KMS-11 (cell line): ENCODE measurements around the gene PLA2G4E.

Experiments used
- H2AFZ ChIP-seq: fragments of 200-600 bp; sonication (generic); 2 replicates; pipeline ENCODE4 v1.6.1; 2016; ENCODE audit warnings: antibody characterized with exemption, mixed run types, low read depth
- H3K27ac ChIP-seq: fragments of 200-600 bp; sonication (generic); 2 replicates; pipeline ENCODE4 v1.6.1; 2016; ENCODE audit warnings: mild to moderate bottlenecking, mixed run types
- H3K27me3 ChIP-seq: fragments of 200-600 bp; sonication (generic); 2 replicates; pipeline ENCODE4 v1.6.1; 2017; ENCODE audit warnings: mild to moderate bottlenecking, low read depth, mixed run types, moderate library complexity; ENCODE audit not compliant: insufficient read depth
- H3K36me3 ChIP-seq: fragments of 200-600 bp; sonication (generic); 2 replicates; pipeline ENCODE4 v1.6.1; 2017; ENCODE audit warnings: mild to moderate bottlenecking, mixed run types; ENCODE audit not compliant: insufficient read depth
- H3K4me1 ChIP-seq: fragments of 200-600 bp; sonication (generic); 2 replicates; pipeline ENCODE4 v1.6.1; 2016; ENCODE audit warnings: mild to moderate bottlenecking, low read depth, mixed run types; ENCODE audit not compliant: poor library complexity, severe bottlenecking
- H3K4me2 ChIP-seq: fragments of 200-600 bp; sonication (generic); 2 replicates; pipeline ENCODE4 v1.7.0; 2016; ENCODE audit warnings: mild to moderate bottlenecking, mixed run types
- H3K4me3 ChIP-seq: fragments of 200-600 bp; sonication (generic); IDR thresholded peaks from 2 replicates; pipeline ENCODE4 v1.6.1; 2017; ENCODE audit warnings: low read depth, low read length, mixed read lengths; ENCODE audit not compliant: insufficient read depth
- H3K79me2 ChIP-seq: fragments of 200-600 bp; sonication (generic); 2 replicates; pipeline ENCODE4 v1.6.1; 2016; ENCODE audit warnings: low read depth, mixed run types; ENCODE audit not compliant: insufficient read depth
- H3K9ac ChIP-seq: fragments of 200-600 bp; sonication (generic); 2 replicates; pipeline ENCODE4 v1.6.1; 2016; ENCODE audit warnings: mild to moderate bottlenecking, mixed run types
- H4K20me1 ChIP-seq: fragments of 200-600 bp; sonication (generic); 2 replicates; pipeline ENCODE4 v1.6.1; 2016; ENCODE audit warnings: mild to moderate bottlenecking, mixed run types; ENCODE audit not compliant: insufficient read depth
- TF ChIP-seq, protein P1 (sequence below): fragments of 200-600 bp; sonication (generic); conservative IDR thresholded peaks from 2 replicates; pipeline ENCODE4 v1.6.1; 2017; ENCODE audit warnings: low read depth, mild to moderate bottlenecking, antibody characterized with exemption, low read length, moderate library complexity, mixed read lengths

Gene PLA2G4E

DNA sequence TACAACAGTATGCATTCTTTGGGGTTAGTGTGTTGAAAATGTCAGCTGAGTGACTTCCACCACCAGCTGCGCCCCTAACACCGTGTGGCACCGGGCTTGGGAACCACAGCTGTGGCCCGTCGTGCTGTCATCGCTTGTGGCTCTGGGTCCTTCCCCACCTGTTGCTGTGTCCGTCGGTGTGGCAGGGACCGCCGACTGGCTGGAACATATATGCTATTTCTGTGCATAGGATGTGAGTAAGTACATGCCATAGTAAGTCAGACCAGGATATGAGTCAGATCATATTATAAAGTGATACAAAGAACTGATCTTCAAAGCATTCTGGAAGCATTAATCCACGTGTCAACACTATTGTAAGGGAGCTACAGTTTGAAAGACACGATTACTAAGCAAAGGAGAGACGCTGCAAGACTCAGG, 80.4 kb downstream of the PLA2G4E start:
- Histone ChIP-seq H3K27ac (no peak overlapping the region), H3K4me3 (no peak overlapping the region), H3K79me2 (no peaks in the 10 kb centered on the region), H2AFZ (no peak overlapping the region), H3K36me3 (no peaks in the 10 kb centered on the region), H3K4me1 (peaks cover 14% of the 10 kb centered on the region), H3K9ac (no peak overlapping the region), H3K27me3 (no peaks in the 10 kb centered on the region), H4K20me1 (no peaks in the 10 kb centered on the region), H3K4me2 (no peak overlapping the region)
- TF ChIP-seq, protein P1, sequence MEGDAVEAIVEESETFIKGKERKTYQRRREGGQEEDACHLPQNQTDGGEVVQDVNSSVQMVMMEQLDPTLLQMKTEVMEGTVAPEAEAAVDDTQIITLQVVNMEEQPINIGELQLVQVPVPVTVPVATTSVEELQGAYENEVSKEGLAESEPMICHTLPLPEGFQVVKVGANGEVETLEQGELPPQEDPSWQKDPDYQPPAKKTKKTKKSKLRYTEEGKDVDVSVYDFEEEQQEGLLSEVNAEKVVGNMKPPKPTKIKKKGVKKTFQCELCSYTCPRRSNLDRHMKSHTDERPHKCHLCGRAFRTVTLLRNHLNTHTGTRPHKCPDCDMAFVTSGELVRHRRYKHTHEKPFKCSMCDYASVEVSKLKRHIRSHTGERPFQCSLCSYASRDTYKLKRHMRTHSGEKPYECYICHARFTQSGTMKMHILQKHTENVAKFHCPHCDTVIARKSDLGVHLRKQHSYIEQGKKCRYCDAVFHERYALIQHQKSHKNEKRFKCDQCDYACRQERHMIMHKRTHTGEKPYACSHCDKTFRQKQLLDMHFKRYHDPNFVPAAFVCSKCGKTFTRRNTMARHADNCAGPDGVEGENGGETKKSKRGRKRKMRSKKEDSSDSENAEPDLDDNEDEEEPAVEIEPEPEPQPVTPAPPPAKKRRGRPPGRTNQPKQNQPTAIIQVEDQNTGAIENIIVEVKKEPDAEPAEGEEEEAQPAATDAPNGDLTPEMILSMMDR, result no peak

DNA sequence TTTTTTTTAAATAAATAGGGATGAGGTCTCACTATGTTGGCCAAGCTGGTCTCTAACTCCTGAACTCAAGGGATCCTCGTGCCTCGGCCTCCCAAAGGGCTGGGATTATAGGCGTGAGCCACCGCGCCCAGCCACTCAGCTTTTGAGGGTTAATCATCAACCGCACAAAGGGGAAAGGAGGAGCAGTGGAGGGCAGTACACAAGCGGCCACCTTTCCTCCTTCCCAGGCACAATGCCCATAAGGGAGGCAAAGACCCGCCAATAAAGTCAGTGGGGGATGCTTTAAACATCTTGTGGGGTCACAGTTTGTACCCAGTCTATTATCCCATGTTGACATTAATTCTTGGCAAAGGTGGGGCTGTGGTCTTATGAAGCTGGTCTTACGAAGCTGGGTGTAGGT, 80.9 kb downstream of the PLA2G4E start:
- Histone ChIP-seq H2AFZ (no peak overlapping the region), H3K27ac (no peak overlapping the region), H3K4me2 (no peak overlapping the region), H3K4me1 (peaks cover 18% of the 10 kb centered on the region), H3K79me2 (no peaks in the 10 kb centered on the region), H3K9ac (no peak overlapping the region), H3K27me3 (no peaks in the 10 kb centered on the region), H3K36me3 (no peaks in the 10 kb centered on the region), H4K20me1 (no peaks in the 10 kb centered on the region), H3K4me3 (no peak overlapping the region)
- TF ChIP-seq, protein P1, result no peak

DNA sequence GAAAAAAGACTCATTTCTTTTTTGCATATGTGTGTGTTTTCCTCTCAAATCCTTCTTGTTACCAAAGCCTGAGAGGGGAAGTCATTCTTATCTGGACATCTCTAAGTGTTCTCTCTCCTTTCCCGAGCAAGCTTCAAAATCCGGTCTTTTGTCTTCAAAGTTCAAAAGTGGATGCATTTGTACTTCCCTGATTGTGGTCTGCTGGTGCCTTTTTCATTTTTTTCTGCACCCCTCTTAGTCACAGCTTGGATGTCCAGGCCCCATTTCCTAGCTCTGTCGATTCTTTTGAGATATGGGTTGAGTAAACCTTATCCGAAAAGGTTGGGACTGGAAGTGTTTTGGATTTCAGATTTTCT, 83.3 kb downstream of the PLA2G4E start:
- H2AFZ ChIP-seq, result no peak overlapping the region
- H3K27ac ChIP-seq, result no peak overlapping the region
- H3K36me3 ChIP-seq, result no peaks in the 10 kb centered on the region
- no peak overlapping the region for H3K4me3 ChIP-seq
- no peaks in the 10 kb centered on the region for H3K27me3 ChIP-seq
- H3K4me1 ChIP-seq, result peaks cover 30% of the 10 kb centered on the region
- no peaks in the 10 kb centered on the region for H4K20me1 ChIP-seq
- no peak overlapping the region for H3K4me2 ChIP-seq
- TF ChIP-seq, protein P1, result no peak
- no peaks in the 10 kb centered on the region for H3K79me2 ChIP-seq
- H3K9ac ChIP-seq, result no peak overlapping the region

DNA sequence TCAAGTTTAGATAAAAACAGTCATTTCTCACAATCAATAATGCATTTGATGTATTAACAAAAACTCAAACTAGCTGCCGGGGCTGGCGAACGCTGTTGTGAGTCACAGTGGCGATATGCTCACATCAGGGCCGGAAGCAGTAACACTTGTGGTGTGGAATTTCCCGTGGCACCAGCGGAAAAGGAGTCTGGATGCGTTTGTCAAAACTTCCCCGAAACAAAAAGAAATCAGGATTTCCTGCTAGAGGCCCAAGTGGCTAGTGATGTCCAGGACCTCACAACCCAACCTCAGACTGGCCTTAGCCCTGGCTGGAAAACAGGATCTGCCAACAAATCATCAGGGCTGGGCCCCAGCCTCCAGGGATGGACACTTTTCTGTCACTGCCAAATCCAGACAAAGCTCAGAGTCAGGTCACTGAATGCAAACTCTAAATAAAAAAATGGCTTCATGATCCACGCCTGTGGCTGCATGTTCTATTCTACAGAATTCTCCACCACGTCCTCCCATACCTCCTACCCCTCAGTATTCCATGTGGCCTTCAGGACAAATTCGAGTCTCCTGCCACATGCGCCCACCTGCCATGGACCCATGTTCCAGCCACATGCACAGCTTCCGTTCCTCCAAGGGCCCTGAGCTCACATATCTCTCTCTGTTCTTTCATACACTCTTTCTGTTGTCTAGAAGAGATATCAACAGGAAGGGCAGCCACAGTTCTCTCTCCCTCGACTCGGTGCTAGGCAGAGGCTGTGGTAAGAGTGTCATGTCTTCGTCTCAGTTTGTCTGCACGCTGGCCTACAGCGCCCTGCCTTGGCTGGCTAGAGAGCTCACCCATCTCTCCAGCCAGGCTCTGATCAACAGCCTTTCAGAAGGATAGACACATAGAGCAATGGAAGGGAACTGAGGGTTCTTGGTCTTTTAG, 83.9 kb downstream of the PLA2G4E start:
- no peaks in the 10 kb centered on the region for H3K36me3 ChIP-seq
- no peaks in the 10 kb centered on the region for H3K79me2 ChIP-seq
- no peaks in the 10 kb centered on the region for H3K27me3 ChIP-seq
- no peak overlapping the region for H3K4me2 ChIP-seq
- no peak overlapping the region for H3K9ac ChIP-seq
- no peak overlapping the region for H3K4me3 ChIP-seq
- H2AFZ ChIP-seq, result no peak overlapping the region
- TF ChIP-seq, protein P1, result no peak
- H4K20me1 ChIP-seq, result no peaks in the 10 kb centered on the region
- H3K27ac ChIP-seq, result no peak overlapping the region
- H3K4me1 ChIP-seq, result peaks cover 30% of the 10 kb centered on the region
